ENCODE results near the gene PRELID3B.

Gene PRELID3B

DNA sequence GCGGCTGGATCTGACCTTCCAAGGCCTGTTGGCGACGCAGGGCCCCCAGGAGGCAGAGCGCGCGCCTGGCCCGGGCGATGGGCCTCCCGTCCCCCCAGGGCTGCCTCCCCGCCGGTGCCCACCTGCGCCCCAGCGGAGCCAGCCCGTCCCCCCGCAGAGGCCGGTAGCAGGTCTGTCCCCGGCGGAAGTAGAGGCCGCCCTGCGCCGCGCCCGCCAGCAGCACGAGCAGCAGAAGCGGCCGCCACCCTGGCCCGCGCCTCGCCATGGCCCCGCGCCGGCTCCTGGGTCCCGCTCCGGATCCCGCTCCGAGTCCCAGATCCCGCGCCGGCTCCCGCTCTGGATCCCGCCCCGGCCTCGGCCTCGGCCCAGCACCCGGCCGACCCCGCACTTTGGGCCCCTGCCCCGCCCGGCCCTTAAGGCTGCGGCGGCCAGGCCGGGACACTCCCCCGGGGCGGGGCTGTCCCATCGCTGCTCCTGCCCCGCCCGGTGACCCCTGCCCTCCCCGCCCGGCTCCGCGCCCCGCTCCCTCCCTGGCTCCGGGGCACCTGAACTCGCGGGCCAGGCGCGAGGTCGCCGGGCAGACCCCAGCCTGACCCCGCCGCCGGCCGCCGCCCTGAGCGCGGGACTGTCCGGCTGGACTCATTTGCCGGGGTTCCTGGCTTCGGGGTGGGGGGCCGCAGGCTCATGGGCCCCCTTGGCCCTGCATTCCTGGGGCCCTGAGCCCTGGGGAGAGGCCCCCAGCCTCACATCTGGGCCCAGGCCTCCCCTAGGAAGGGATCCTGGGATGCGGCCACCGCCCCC lies 35.5 kb downstream of the PRELID3B start, which contains the start of gene CTSZ:
TSS of gene CTSZ (minus strand) at position 391 of the 801 bp plus-strand sequence. CDS start at position 265, 126 bp downstream.
- no peaks in the 10 kb centered on the region for H3K9me2 ChIP-seq (replicated peaks; ENCODE audit: insufficient read depth, low read length)
- H3K79me2 ChIP-seq (ENCODE audit: insufficient read depth, low read length) = peaks cover 32% of the 10 kb centered on the region
- H3K27me3 ChIP-seq (ENCODE audit: low read length) = no peaks in the 10 kb centered on the region
- H3K27ac ChIP-seq (ENCODE audit: low read depth, low read length) = peak within 1 kb of the TSS; percentile 86
- no peaks in the 10 kb centered on the region for H3K36me3 ChIP-seq (ENCODE audit: low read length)
- H3K9ac ChIP-seq (ENCODE audit: low read length) = peak within 1 kb of the TSS; percentile 91
- 0 out of 2 replicates have a peak, but pooled peaks cover 3% of the 10 kb centered on the region for H4K20me1 ChIP-seq (ENCODE audit: low read depth, low read length)
- peak within 1 kb of the TSS; percentile 74 for H3K4me3 ChIP-seq (ENCODE audit: insufficient read depth, low read length, poor library complexity, severe bottlenecking)
- peaks cover 12% of the 10 kb centered on the region for H3F3A ChIP-seq (ENCODE audit: insufficient read depth)
- no peak within 1 kb of the TSS for H2AFZ ChIP-seq (ENCODE audit: low read depth, low read length, severe bottlenecking)
- H3K9me3 ChIP-seq (ENCODE audit: insufficient read depth, low read length) = no peaks in the 10 kb centered on the region
- H3K4me2 ChIP-seq (ENCODE audit: low read depth, low read length, poor library complexity, severe bottlenecking) = peak within 1 kb of the TSS; percentile 86
- TF ChIP-seq EZH2phosphoT487 (conservative IDR thresholded peaks at IDR 0.05; ENCODE audit: low read length) = no peak
- TF ChIP-seq, protein P1, sequence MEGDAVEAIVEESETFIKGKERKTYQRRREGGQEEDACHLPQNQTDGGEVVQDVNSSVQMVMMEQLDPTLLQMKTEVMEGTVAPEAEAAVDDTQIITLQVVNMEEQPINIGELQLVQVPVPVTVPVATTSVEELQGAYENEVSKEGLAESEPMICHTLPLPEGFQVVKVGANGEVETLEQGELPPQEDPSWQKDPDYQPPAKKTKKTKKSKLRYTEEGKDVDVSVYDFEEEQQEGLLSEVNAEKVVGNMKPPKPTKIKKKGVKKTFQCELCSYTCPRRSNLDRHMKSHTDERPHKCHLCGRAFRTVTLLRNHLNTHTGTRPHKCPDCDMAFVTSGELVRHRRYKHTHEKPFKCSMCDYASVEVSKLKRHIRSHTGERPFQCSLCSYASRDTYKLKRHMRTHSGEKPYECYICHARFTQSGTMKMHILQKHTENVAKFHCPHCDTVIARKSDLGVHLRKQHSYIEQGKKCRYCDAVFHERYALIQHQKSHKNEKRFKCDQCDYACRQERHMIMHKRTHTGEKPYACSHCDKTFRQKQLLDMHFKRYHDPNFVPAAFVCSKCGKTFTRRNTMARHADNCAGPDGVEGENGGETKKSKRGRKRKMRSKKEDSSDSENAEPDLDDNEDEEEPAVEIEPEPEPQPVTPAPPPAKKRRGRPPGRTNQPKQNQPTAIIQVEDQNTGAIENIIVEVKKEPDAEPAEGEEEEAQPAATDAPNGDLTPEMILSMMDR (IDR thresholded peaks at IDR 0.05; ENCODE audit: insufficient read depth, low read length, poor library complexity, severe bottlenecking) = no peak

DNA sequence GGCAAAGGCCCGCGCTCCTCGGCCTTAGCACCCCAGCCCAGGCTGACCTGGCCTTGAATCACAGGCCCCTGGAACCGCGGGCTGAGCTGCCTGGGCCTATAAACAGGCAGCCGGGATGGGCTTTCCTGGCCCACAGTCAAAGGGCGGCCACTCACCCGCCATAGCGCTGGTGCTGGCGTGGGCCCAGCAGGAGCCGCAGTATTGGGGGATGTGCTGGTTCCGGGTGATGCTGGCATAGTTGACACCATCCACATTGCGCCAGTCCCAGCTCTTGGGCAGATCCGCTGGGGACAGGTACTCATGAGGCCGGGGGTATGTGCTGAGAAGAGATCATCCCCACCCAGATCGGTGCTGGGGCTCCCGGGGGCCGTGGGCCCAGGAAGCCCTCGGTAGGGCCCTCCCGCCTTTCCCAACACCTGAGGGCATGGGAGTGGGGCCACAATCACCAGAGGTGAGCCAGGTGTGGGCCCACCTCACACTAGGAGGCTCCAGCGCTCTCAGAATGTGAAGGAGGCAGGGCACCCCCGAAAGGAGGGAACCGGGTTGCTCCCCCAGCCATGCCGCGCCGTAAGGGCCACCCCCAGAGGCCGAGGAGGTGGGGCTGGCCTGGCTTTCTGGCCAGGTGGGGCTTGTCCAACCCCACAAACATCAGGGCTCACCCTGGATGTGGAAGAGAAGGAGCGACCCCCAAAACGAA lies 36.3 kb downstream of the PRELID3B start:
- Histone ChIP-seq H3K9ac (ENCODE audit: low read length) (peak overlapping the region; percentile 91), H3K4me3 (ENCODE audit: insufficient read depth, low read length, poor library complexity, severe bottlenecking) (peak overlapping the region; percentile 74), H3K79me2 (ENCODE audit: insufficient read depth, low read length) (peaks cover 32% of the 10 kb centered on the region), H3K27me3 (ENCODE audit: low read length) (no peaks in the 10 kb centered on the region), H3K9me2 (replicated peaks; ENCODE audit: insufficient read depth, low read length) (no peaks in the 10 kb centered on the region), H3K9me3 (ENCODE audit: insufficient read depth, low read length) (no peaks in the 10 kb centered on the region), H3K4me2 (ENCODE audit: low read depth, low read length, poor library complexity, severe bottlenecking) (peak overlapping the region; percentile 86), H3K36me3 (ENCODE audit: low read length) (no peaks in the 10 kb centered on the region), H3K27ac (ENCODE audit: low read depth, low read length) (peak overlapping the region; percentile 86), H2AFZ (ENCODE audit: low read depth, low read length, severe bottlenecking) (no peak overlapping the region), H4K20me1 (ENCODE audit: low read depth, low read length) (0 out of 2 replicates have a peak, but pooled peaks cover 3% of the 10 kb centered on the region), H3F3A (ENCODE audit: insufficient read depth) (peaks cover 12% of the 10 kb centered on the region)
- TF ChIP-seq EZH2phosphoT487 (conservative IDR thresholded peaks at IDR 0.05; ENCODE audit: low read length) = no peak
- TF ChIP-seq, protein P1 (IDR thresholded peaks at IDR 0.05; ENCODE audit: insufficient read depth, low read length, poor library complexity, severe bottlenecking) = no peak

DNA sequence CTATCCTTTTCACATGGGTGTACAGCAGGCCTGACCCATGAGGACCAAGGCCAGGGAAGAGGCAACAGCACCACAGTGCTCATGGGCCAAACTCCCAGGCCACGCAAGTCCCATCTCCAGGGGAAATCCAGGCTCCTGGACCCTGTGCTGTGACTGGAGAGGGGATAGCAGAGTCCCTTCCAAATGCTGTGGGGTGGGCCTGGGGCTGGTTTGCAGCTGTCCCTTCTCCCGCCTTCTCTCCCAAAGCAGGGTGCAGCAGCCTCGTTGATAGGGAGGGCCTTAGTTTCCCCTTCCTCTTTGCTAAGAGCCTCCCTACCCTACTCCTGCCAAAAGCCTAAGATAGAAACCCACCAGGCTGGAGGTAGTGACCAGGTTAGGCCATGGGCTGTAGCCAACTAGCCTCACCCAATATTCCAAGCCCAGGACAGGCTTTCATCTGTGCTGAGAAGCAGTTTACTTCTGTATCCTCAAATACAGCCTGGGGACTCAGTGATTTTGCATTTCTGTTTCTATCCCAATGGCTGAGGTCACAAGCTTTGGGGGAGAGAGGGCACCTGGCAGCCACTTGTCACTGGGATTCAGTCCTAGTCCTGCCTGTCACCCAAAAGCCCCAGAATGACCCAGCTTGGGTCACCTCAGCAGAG lies 36.9 kb downstream of the PRELID3B start:
- Histone ChIP-seq H3K9ac (ENCODE audit: low read length) (peak overlapping the region; percentile 91), H3K27ac (ENCODE audit: low read depth, low read length) (peak overlapping the region; percentile 86), H3K4me3 (ENCODE audit: insufficient read depth, low read length, poor library complexity, severe bottlenecking) (peak overlapping the region; percentile 74), H2AFZ (ENCODE audit: low read depth, low read length, severe bottlenecking) (no peak overlapping the region), H3K4me2 (ENCODE audit: low read depth, low read length, poor library complexity, severe bottlenecking) (peak overlapping the region; percentile 86), H3K9me3 (ENCODE audit: insufficient read depth, low read length) (no peaks in the 10 kb centered on the region), H3K9me2 (replicated peaks; ENCODE audit: insufficient read depth, low read length) (no peaks in the 10 kb centered on the region), H3K79me2 (ENCODE audit: insufficient read depth, low read length) (peaks cover 32% of the 10 kb centered on the region), H3K27me3 (ENCODE audit: low read length) (no peaks in the 10 kb centered on the region), H4K20me1 (ENCODE audit: low read depth, low read length) (0 out of 2 replicates have a peak, but pooled peaks cover 3% of the 10 kb centered on the region), H3F3A (ENCODE audit: insufficient read depth) (peaks cover 12% of the 10 kb centered on the region), H3K36me3 (ENCODE audit: low read length) (no peaks in the 10 kb centered on the region)
- no peak for TF ChIP-seq EZH2phosphoT487 (conservative IDR thresholded peaks at IDR 0.05; ENCODE audit: low read length)
- TF ChIP-seq, protein P1 (IDR thresholded peaks at IDR 0.05; ENCODE audit: insufficient read depth, low read length, poor library complexity, severe bottlenecking) = no peak
